LoVo (cell line): Measurements from ENCODE around the gene ERC1.

Experiments used
- DNase-seq: peaks from one replicate; pipeline ENCODE4 v3.0.0-alpha.2; 2016; ENCODE audit warnings: low spot score

ERC1 gene

GRCh38 chr12:1445807-1446206 lies 454.8 kb downstream of the ERC1 start:
- DNase-seq = no peak

- DNase-seq = no peak
Observed at GRCh38 chr12:1448336-1448735, 457.3 kb downstream of the ERC1 start.

GRCh38 chr12:1453810-1454209 lies 462.8 kb downstream of the ERC1 start:
- DNase-seq = no peak

DNA sequence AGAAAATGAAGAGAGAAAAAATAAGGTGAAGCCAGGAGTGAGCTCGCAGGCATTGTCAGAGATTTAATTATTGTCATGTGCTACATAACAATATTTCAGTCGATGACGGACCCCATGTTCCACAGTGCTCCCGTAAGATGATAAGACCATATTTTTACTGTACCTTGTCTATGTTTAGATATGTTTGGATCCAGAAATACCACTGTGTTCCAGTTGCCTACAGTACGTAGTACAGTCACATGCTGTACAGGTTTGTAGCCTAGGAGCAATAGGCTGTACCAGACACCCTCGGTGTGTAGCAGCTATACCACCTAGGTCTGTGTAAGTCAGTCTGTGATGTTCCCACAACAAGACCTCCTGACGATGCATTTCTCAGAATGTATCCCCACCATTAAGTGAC lies 465.9 kb downstream of the ERC1 start:
- DNase-seq = no peak

- DNase-seq = no peak
Observed at GRCh38 chr12:1457901-1458300, 466.9 kb downstream of the ERC1 start.

DNA sequence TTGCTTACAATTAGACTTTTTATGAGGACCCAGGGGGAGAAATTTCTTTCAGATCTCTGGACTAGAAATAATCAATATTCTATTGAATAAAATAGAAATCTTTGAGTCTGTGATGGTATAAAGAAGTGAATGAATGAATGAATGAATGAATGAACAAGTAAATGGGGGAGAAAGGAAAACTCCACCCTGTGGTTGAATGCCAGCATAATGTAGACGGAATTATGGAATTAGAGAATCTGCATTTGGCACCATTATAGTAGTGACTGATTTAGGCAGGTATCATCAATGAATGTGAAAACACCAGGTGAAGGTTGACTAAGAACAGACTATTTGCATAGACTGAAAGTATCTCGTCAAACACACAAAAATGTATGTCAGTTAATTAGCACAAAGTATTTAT lies 468.3 kb downstream of the ERC1 start:
- DNase-seq = no peak

DNA sequence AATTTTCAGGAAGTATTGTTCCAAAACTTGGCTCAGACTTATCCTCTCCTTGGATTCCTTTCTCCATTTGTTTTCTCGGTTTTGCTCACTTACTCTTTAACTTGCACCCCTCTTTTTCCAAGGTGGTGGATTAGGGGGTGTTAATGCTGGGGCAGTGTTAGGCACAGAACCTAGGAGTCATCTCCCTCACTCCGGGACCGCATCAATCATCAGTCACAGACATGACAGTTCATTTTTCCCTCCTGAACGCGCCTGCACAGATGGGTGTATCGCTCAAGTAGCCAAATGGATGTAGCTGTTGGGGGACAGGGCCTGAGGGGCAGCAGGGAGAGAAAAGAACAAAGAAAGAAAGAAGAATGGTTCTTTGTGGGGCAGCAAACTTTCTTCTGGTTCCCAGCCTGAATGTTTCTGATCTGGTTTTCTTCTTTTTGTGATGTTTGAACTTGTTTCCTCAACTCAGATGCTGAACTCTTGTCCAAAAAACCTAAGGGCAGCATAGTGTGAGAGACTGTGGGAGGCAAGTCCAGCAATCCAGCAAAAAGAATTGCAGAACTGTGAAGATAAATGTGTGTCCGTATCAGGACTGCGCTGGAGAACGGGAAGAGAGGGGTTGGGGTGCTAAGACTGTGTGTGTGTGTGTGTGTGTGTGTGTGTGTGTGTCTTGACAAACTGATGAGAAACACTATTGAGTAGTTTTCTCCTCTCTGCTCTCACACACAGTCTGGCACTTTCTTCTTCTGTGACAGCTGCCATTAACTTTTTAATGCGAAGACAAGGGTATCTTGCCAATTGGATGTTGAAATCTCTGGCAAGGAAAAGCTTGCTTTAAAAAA lies 472.3 kb downstream of the ERC1 start:
- DNase-seq = no peak

GRCh38 chr12:1464925-1465324 lies 473.9 kb downstream of the ERC1 start:
- DNase-seq = no peak

- DNase-seq = no peak
Observed at GRCh38 chr12:1465990-1466389, 475.0 kb downstream of the ERC1 start.

DNA sequence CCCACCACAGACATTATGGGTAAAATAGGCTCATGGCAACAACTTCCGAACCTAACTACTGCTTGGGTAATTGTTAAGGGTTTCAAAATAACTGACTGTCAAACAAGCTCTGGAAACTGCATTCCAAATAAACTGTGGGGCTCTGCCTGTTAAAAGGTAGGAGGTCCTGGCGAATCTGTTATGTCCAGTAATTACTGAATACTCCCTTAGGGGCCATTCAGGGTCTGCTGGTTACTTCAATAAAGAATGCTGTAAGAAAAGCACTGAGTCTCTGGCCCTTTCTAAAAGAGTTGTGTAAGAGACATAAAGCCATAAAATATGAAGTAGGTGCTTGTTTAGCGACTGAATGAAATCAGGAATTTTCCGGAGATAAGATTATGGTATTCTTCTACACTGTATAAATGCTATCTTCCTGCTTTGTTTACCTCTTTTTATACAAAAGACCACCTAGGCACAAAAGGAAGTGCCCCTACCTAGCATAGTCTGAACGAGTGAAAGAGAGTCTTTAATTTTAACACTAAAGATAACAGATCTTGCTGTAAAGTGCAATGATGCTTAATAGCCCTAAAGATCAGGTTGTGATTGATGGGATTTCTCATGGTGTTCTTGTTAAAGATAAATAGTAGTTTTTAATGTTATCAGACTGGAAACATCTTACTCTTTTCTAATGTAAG lies 475.6 kb downstream of the ERC1 start:
- DNase-seq = no peak

GRCh38 chr12:1467710-1468109 lies 476.7 kb downstream of the ERC1 start:
- no peak for DNase-seq

DNA sequence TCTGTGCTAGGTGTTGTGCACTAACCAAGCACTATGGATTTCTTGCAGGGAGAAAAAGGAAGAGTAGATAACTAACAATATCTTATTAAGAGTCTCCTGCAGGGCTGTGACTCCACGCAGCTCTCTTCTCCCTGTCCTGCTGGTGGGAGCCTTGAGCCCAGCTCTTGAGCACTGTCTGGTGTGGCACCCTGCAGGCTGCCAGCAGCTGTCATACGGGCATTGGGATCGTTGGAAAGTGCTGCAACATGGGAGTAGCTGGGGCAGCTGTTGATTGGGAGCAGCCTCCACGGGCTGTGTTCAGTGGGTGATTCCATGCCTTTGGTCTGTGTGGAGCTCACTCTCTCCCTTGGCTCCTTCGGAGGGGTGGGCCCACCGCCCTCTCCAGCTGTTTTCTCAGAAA lies 478.0 kb downstream of the ERC1 start:
- no peak for DNase-seq

GRCh38 chr12:1470051-1470450 lies 479.0 kb downstream of the ERC1 start:
- DNase-seq = no peak

DNA sequence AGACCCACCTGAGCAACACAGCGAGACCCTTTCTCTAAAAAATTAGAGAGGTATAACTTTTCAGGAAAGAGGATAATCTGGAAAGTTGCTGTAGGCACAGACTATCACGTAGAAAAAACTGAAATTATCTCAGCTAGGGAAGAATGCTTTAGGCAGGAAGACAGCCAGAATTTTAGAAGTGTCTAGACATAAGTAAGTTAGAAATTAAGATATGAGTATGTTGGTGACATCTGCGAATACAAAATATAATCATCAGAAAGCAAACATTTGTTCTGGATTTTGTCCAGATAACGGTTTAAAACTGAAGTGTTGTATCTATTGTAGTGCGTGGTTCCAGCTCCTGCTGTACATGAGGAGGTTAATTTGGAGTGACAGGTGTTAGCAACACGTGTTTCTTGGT lies 480.2 kb downstream of the ERC1 start:
- no peak for DNase-seq

GRCh38 chr12:1473418-1473817 lies 482.4 kb downstream of the ERC1 start:
- DNase-seq = no peak

DNA sequence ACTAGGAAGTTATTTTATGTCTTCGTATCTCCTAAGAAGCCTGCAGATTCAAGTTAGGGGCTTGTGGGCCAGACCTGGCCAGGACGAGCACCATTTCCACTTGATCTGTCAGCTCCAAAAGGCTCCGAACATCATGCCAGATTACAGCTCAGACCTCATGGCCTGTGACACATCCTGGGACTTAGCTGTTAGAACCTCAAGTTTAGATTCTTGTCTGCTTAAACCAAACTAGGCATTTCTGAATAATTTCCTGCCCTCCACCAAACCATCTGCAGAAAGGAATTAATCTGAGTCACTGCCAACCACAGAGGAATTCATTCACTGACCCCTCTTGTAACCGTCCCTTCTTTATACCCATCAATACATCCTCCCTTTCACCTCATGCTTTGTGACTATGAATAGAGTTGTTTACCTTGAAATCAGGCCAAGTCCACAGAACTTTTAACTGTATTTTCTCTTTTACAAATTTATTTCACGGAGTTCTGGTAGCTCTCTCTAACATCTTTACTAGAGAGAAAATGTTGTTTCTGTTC lies 483.1 kb downstream of the ERC1 start:
- DNase-seq = no peak

DNA sequence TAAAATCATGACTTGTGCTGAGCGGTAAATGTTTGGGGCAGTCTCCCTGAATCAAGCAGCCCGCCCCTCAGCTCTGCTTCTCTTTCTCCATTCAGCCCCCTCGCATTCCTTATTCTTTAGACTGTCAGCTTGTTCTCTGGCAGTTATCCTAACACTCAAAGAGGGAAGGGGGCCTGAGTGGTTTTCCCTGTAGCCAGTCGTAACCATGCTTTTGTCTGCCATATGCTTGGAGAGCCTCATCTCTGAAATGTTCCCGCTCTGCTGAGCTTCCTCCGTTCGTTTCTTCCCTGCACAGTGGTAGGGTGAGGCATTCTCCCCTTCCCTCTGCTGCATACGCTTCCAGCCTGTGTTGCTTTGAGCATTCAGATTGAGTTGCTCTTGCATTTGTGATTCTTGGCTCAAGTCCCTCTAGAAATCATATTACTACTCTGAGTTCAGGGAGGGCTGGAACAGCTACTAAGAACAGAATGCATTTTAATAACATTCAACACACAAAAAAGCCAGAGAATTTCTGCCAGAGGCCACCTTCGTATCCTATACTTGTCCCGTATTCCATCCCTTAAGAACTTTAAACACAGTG lies 483.6 kb downstream of the ERC1 start:
- no peak for DNase-seq

DNA sequence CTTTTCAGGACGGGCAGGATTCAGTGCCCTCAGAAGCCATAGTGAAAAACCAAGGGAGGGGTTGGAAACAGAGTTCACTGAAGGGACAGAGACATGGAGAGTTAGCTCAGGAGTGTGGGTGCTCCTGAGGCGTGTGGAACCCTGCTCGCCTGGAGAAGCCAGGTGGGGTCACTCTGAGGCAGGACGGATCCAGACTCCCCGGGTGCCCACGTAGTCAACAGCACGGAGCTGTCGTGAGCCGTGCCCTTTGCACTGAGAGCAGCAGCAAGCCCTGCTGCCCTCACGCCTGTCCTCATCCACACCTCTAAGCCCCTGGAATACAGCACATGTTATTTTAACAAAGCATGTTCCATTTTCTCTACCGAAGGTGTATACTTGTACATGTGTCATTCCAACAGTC lies 488.6 kb downstream of the ERC1 start:
- no peak for DNase-seq

- no peak for DNase-seq
Observed at GRCh38 chr12:1481326-1481725, 490.3 kb downstream of the ERC1 start.

DNA sequence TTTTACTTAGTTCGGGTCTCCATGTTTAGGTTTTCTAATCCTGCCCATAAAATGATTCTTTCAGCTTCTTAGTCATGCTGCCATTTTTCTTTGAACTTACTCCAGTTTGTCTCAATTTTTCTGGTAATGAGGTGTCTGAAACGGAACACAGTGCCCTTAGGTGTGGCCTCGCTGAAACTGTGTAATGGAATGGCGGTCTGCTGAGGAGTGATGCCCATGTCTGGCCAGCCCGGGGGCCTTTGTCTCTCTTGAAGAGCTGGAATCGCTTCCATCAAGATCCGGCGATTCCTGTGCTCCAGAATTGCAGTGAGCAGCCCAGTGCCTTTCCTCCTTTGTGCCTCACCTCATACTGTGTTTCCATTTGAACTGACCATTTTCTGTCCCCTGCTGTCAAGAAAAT lies 490.9 kb downstream of the ERC1 start:
- no peak for DNase-seq

GRCh38 chr12:1488908-1489381 lies 497.9 kb downstream of the ERC1 start:
- no peak for DNase-seq

- no peak for DNase-seq
Observed at GRCh38 chr12:1491983-1492697, 501.1 kb downstream of the ERC1 start.
